Measurements from ENCODE around the gene NPHP1. TPM values are rescaled to one million over a fixed set of nuclear protein-coding genes. Genes with fewer than 3 reads are reported as not detected.
"Not testable (repeated sequence)": the region's sequence is repeated elsewhere in the genome, so short reads cannot be mapped to it uniquely, and the experiment has no call there.

The NPHP1 gene
- total and polyA plus RNA-seq, 2 of the 8 experiments (the other 6 are each of a cell fraction or from before 2014, with no cell fraction given), result 1.4 to 2.8 TPM

DNA sequence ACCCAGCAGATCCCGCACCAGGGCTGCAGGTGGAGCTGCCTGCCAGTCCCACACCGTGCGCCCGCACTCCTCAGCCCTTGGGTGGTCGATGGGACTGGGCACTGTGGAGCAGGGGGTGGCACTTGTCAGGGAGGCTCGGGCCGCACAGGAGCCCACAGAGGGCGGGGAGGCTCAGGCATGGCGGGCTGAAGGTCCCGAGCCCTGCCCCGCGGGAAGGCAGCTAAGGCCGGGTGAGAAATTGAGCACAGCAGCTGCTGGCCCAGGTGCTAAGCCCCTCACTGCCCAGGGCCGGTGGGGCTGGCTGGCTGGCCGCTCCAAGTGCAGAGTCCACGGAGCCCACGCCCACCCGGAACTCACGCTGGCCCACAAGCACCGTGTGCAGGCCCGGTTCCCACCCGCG is 14.6 kb downstream of the NPHP1 start:
- H2BK5ac ChIP-seq (ENCODE audit: low read depth, low read length); H3K14ac ChIP-seq (ENCODE audit: insufficient read length); H2BK20ac ChIP-seq (ENCODE audit: low read length); H2BK120ac ChIP-seq (replicated peaks; ENCODE audit: low read depth, low read length); H4K20me1 ChIP-seq (replicated peaks in 1 of 2; ENCODE audit: control insufficient read depth in 1 of 2, insufficient read depth in 2 of 2, low read length in 2 of 2); H3K4me2 ChIP-seq (ENCODE audit: insufficient read depth in 1 of 2, low read depth in 2 of 2, low read length in 2 of 2); H3K27me3 ChIP-seq (replicated peaks in 1 of 4; ENCODE audit: control insufficient read depth in 3 of 4, extremely low read depth in 1 of 4, insufficient read depth in 3 of 4, low read length in 3 of 4); H3K36me3 ChIP-seq (ENCODE audit: control insufficient read depth in 2 of 4, insufficient read depth in 4 of 4, low read length in 3 of 4); H3K56ac ChIP-seq (replicated peaks; ENCODE audit: insufficient read length, low read depth, low read length); H4K5ac ChIP-seq (ENCODE audit: insufficient read length, low read depth, low read length); H4K91ac ChIP-seq (replicated peaks; ENCODE audit: insufficient read length, low read length); H3K79me2 ChIP-seq (ENCODE audit: control insufficient read depth in 1 of 2, insufficient read depth in 2 of 2, low read length in 2 of 2); H3K4me3 ChIP-seq (ENCODE audit: extremely low read depth in 1 of 4, insufficient read depth in 2 of 4, low read depth in 3 of 4, low read length in 4 of 4); CTCF ChIA-PET (ENCODE audit: partially characterized antibody); H2AFZ ChIP-seq (ENCODE audit: low read length); POLR2A ChIA-PET (ENCODE audit: partially characterized antibody); H3K27ac ChIP-seq (ENCODE audit: low read depth, low read length); H3K4me1 ChIP-seq (replicated peaks in 1 of 4; ENCODE audit: control insufficient read depth in 3 of 4, insufficient read depth in 4 of 4, low read length in 3 of 4); H2AK5ac ChIP-seq (ENCODE audit: low read depth, low read length); FAIRE-seq; H3K9ac ChIP-seq (replicated peaks in 1 of 4; ENCODE audit: extremely low read depth in 1 of 4, low read depth in 3 of 4, low read length in 3 of 4); DNase-seq (ENCODE audit: low read depth in 1 of 2, low spot score in 2 of 2); H3K4ac ChIP-seq (replicated peaks; ENCODE audit: insufficient read length, low read depth, low read length); H4K8ac ChIP-seq (ENCODE audit: extremely low read depth, insufficient read depth, low read length); H3K23ac ChIP-seq (ENCODE audit: insufficient read length); H3K18ac ChIP-seq (ENCODE audit: extremely low read depth, low read length); H2BK15ac ChIP-seq (ENCODE audit: low read length); H2BK12ac ChIP-seq (ENCODE audit: low read depth, low read length); H3K79me1 ChIP-seq (ENCODE audit: low read depth, low read length); H3K23me2 ChIP-seq (ENCODE audit: low read depth, low read length): not testable (repeated sequence)
- WGBS, 2 experiments (ENCODE audit: extremely low coverage in 1 of 2, insufficient coverage in 1 of 2, insufficient read length in 1 of 2, insufficient replicate concordance in 2 of 2, low coverage in 1 of 2, low lambda C conversion rate in 2 of 2, missing lambda C conversion rate in 1 of 2), result 94% methylated on average over 15 of the region's 23 CpGs; no CpG with 5 or more reads in 1 of the 2 experiments
- H3K9me3 ChIP-seq (ENCODE audit: insufficient read depth in 2 of 2, low read depth in 1 of 2, low read length in 1 of 2), result peaks cover 5 to 20% of the 10 kb centered on the region in 2 experiments; a peak in 2 of 4 replicates
